AG08396 (cell line): ENCODE results near the gene UFC1.
"Not testable (repeated sequence)": the region's sequence is repeated elsewhere in the genome, so short reads cannot be mapped to it uniquely, and the experiment has no call there.

Experiments
- DNase-seq: peaks from one replicate; pipeline ENCODE4 v3.0.0; 2012; ENCODE audit warnings: low spot score, mixed read lengths

UFC1 gene

DNA sequence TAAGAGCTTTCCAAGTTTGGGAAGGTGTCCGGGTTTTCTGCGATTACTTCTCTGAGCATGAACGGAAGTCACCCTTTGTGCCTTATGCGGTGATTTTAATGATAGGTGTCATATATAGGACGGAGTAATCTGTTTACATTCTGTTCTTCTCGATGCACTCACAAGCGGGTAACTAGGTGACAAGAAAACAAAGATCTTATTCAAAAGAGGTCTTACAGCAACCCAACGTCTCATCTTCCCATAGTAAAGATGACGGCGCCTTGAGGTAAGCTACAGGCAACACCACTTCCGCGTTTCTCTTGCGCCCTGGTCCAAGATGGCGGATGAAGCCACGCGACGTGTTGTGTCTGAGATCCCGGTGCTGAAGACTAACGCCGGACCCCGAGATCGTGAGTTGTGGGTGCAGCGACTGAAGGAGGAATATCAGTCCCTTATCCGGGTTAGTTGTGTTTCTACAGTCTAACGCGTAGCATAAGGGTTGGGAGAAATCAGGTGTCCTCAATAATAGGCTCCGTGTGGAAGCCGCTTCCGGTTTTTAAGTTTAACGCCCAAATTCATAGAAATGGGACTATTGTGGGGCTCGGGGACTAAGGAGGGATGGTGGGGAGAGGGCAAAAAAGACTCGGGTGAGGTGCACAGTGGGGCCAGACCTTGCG, at the start of gene UFC1:
TSS of gene UFC1 (plus strand) at position 297 of the 656 bp plus-strand sequence. CDS start at position 317, 20 bp downstream.
- peak; percentile 84 for DNase-seq

GRCh38 chr1:161106431-161106830, 47.3 kb upstream of the UFC1 start:
- no peak for DNase-seq

DNA sequence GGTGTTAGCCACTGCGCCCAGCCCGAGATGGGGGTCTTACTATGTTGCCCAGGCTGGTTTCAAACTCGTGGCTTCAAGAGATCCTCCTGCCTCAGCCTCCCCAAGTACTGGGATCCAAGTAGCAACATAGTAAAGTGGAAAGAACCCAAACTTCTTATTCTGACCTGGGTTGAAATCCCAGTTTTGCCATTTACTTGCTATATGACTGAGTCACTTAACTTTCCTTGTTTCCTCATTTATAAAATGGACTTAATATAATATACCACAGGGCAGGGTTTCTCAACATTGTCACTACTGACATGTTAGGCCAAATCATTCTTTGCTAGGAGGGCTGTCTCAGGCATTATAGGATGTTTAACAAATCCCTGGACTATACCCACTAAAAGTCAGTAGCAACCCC, 42.7 kb upstream of the UFC1 start:
- no peak for DNase-seq

DNA sequence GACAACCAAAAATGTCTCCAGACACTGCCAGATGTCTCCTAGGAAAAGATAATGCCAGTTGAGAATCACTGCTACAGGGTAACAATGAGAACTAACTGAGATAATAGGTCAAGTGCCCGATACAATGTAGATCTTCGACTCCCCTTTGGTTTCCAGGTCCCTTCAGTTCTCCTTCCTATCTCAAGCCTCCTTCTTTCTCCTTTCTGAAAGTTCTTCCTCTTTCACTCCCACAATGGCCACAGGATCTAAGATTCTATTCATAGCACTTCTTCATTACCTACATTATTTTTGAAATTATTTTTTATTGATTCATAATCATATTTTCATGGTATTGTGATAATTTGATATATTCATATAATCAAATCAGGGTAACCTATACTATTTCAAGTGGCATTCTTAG, 42.3 kb upstream of the UFC1 start:
- no peak for DNase-seq

- DNase-seq = no peak
Observed at GRCh38 chr1:161113915-161114314, 39.9 kb upstream of the UFC1 start.

- no peak for DNase-seq
Observed at GRCh38 chr1:161114556-161114955, 39.2 kb upstream of the UFC1 start.

GRCh38 chr1:161115132-161115711, 38.6 kb upstream of the UFC1 start:
- DNase-seq = no peak

GRCh38 chr1:161115961-161116360, 37.8 kb upstream of the UFC1 start:
- not testable (repeated sequence) for DNase-seq

- peak; percentile 94 for DNase-seq
Observed at GRCh38 chr1:161117759-161118581, 35.8 kb upstream of the UFC1 start, which contains the start of the genes NIT1 and PFDN2. Gene NIT1, plus strand, starts transcription at chr1:161118105. Its CDS starts 72 bp downstream, at chr1:161118177. Gene PFDN2, minus strand, starts transcription at chr1:161118037. Its CDS starts 11 bp downstream, at chr1:161118026.

- DNase-seq = peak; percentile 78
Observed at GRCh38 chr1:161119092-161119903, 34.5 kb upstream of the UFC1 start.

DNA sequence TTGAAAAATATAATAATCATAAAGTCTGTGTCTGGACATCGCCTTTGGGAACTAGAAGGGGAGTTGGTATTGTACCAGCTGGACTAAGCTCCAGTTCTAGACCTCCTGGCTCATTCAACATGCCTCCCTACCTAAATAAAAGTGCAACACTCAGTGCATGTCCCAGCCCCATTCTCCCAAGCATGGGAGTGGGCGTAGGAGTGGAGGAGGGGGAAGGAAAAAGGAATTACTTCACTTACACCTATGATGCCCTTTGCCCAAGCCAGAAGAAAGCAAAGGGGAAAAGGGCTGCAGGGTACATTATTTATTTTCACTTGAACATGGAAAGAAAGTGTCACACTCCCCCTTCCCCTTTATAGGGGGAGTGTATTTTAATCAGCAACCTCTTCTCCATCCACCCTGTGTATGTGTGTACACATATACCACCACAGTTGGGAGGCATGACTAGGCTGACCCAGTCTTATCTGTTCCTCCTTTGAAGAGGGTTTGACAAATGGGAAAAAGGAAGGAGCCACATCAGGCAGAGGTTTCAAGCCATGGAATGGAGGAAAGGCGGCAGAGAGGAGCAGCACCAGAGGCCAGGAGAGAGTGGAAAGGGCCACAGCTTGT, 32.6 kb upstream of the UFC1 start:
- no peak for DNase-seq

DNA sequence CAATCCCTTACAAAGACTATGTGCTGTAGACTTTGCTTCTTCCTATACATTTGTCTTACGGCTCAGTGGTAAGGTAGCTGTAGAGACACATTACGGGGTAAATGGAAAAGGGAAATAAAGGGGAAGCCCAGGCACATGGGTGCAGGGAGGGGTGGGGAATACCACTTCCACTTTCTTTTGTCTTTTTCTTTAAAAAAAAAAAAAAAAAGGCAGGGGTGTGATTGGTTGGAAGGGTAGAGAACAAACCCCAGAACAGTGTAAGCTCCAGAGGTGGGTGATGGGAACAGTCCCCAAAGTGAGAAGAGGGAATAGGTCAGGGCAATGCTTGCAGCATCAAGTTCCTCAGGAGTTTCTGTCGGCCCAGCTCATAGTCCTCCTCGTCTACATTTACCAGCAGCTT, 31.9 kb upstream of the UFC1 start:
- DNase-seq = no peak

DNA sequence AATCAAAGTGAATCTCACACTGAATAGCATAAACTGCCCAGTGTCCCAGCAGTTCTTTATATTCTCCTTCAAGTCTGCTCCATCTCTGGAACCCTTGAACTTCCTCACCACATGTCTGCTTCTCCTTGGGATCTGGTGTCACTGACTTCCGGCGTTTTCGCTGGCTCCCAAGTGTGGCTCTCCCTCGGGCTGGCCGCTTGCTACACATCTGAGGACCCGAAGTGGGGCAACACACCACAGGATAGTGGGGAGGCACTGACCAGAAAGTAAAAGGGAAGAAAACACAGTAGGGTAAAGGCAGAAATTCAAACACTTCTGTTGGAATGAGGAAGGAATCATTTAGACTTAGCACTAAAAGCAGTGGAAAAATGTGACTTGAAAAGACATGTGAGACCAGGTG, 30.8 kb upstream of the UFC1 start:
- DNase-seq = no peak

GRCh38 chr1:161127649-161128048, 26.1 kb upstream of the UFC1 start:
- no peak for DNase-seq

DNA sequence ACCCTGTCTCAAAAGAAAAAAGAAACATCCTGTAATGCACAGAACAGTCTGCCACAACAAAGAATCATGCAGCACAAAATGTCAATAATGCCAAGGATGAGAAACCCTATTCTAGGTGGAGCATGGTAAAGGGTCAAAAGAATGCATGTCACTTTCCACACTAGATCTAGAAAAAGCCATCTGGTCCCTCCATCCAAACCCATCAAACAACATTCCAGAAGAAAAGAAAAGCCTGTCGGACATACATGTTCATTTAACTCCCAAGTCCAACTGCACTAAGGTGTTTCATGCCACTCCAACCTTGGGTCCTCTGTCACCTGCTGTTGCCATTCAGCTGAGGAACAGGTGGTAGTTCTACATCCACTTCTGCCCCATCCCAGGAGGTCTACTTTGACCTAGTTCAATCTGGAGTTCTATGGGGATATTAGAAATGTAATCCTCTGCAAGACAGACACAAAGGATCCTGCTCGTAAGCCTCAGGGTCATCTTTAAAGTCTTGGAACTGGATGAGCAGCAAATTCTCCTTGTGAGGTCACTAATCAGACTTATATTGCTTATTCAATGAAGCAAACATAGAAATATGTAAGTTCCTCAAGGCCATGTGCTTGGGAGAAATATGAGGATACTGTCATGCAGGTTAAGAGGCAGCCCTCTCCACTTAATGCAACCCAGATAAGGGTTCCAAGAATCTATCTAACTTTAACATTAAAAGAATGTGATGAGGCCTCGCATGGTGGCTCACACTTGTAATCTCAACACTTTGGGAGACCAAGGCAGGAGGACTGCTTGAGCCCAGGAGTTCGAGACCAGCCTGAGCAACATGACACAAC, 25.0 kb upstream of the UFC1 start:
- no peak for DNase-seq

DNA sequence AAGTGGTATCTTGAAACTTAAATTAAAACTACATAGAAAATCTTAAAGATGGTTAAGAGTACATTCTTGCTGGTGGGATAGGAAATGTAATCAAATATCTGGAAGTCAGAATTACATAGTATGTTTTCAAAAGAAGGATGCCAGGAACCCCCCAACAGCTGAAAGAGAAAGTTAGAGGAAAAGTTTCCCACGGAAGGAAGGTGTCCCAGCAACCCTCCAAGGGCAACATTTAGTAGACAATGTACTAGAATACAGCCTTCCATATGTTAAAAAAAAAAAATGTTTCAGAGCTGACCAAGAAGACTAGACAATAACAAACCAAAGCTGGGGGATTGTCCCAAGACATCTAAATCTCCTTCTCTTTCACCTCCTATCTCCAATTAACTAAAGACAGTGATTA, 23.5 kb upstream of the UFC1 start:
- DNase-seq = no peak

GRCh38 chr1:161131523-161132409, 22.0 kb upstream of the UFC1 start:
- peak; percentile 32 for DNase-seq

- peak; percentile 94 for DNase-seq
Observed at GRCh38 chr1:161132410-161133219, 21.2 kb upstream of the UFC1 start, which contains the start of gene DEDD. Gene DEDD, minus strand, starts transcription at chr1:161132667. Its CDS starts 8,205 bp downstream, at chr1:161124462.
